Adrenal gland (tissue), 5 donors: Measurements from ENCODE around the gene ANKRD28.

Experiments
- CTCF ChIP-seq, 6 experiments: fragments of 450-650 bp in 4 of 6; fragments of 200-600 bp in 2 of 6; sonication (generic) in 1 of 6; IDR thresholded peaks; 1 replicate in 5 of 6; 2 replicates in 1 of 6; pipeline versions ENCODE4 v1.5.1 to v1.8.0; 2016 to 2021; ENCODE audit warnings: antibody characterized with exemption in 6 of 6, mild to moderate bottlenecking in 2 of 6, moderate library complexity in 1 of 6
- POLR2A ChIP-seq, 2 donors: fragments of 450-650 bp; IDR thresholded peaks; one replicate each; pipeline ENCODE4 v1.6.1; 2017; ENCODE audit warnings: antibody characterized with exemption in 2 of 2, mild to moderate bottlenecking in 2 of 2, moderate library complexity in 1 of 2
- donor health status: DM: no; HTN: no; CAD: no.

- TF ChIP-seq CTCF (IDR thresholded peaks at IDR 0.05) (no peak), POLR2A (IDR thresholded peaks at IDR 0.05) (no peak)
These were observed 141.4 kb downstream of the ANKRD28 start for GRCh38 chr3:15656342-15656741.
